ENCODE measurements around the gene PDCD2. TPM values are rescaled to one million over a fixed set of nuclear protein-coding genes. Genes with fewer than 3 reads are reported as not detected.
"Not testable (repeated sequence)": the region's sequence is repeated elsewhere in the genome, so short reads cannot be mapped to it uniquely, and the experiment has no call there.

Gene PDCD2
- total and polyA plus RNA-seq, 5 donors = 26.1 to 36.4 (median 30.3) TPM

DNA sequence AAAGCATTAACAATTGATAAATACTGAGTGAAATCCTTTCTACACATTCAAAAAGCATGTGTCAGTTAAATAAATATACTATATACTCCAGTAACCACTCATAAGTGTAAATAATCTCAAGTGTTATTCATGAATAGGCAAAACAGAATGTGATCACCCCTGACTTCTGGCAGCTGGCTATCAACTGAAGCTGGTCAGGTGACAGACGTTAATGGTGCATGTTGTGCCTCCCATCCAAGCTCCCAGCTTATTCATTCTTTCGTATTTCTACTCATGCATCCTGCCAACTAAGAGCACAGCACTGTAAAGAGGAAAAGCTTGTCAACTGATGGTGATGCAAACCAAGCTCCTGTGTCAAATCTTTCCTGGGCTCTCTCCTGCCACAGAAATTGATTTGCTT, 39.0 kb downstream of the PDCD2 start:
- ATAC-seq = no peak
- no peaks in the 10 kb centered on the region for H3K9me3 ChIP-seq (ENCODE audit: control insufficient read depth, low read length)
- DNase-seq = no peak
- H3K4me3 ChIP-seq (ENCODE audit: low read length) = no peak overlapping the region
- no peak overlapping the region for H3K27ac ChIP-seq (ENCODE audit: low read length)
- H3K27me3 ChIP-seq (ENCODE audit: control insufficient read depth, insufficient read depth) = no peaks in the 10 kb centered on the region
- intact Hi-C loops (cut with DNase I) = no loop called here
- WGBS = 15% methylated on average over 2 of the region's 2 CpGs
- H3K4me1 ChIP-seq (ENCODE audit: control insufficient read depth, insufficient read depth, low read length) = no peaks in the 10 kb centered on the region

DNA sequence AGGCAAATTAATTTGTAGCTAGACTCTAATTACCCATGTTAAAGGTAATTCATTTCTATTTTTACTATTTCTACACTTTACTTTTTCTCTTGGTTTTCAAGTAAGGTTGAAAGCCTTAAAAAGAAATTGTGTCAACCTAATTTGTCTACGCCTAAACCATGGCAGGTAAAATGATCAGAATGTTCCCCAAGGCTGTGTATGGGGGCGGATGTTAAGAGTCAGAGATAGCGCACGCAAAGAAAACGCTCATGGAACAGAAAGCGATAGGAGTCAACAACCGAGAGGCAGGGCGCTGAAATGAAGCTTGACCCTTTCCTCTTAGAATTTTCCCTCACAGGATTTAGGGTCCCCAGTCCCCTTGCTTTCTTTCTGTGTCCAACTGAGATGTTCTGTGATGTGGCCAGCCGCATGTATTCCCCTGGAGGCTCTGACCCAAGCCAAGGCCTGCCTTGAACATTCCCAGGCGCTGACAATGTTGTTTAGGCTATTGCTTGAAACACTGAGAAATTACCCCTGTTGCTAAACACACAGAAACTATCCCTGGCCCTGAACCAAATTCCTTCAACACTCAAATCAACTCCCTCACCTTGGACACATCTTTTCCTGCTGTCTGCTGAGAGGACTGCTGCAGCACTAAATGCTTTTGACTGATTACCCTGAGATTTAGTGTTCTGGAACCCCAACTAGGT, 42.3 kb downstream of the PDCD2 start:
- ATAC-seq = no peak
- no peak for DNase-seq
- no peaks in the 10 kb centered on the region for H3K4me1 ChIP-seq (ENCODE audit: control insufficient read depth, insufficient read depth, low read length)
- H3K27ac ChIP-seq (ENCODE audit: low read length) = no peak overlapping the region
- no peak overlapping the region for H3K4me3 ChIP-seq (ENCODE audit: low read length)
- H3K9me3 ChIP-seq (ENCODE audit: control insufficient read depth, low read length) = no peaks in the 10 kb centered on the region
- intact Hi-C loops (cut with DNase I) = no loop called here
- no peaks in the 10 kb centered on the region for H3K27me3 ChIP-seq (ENCODE audit: control insufficient read depth, insufficient read depth)
- WGBS = 86% methylated on average over 10 of the region's 10 CpGs

DNA sequence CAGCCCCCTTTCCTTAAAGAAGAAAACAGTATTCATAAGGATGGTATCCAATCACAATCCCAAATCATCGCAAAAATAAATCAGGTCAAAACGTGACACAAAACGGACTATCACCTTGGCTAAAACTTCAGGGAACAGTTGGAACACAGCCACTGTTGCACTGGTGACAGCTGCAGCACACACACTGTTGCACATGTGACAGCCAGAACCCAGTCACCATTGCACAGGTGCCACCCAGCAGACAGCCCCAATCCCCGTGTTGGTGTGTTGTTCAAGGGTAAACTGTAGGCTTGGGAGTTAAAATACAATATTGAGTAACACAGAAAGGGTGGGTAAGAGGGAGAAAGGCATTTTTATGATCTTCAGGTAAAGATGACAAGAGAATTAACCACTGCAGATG, 47.1 kb downstream of the PDCD2 start:
- Histone ChIP-seq H3K4me3 (ENCODE audit: low read length) (no peak overlapping the region), H3K9me3 (ENCODE audit: control insufficient read depth, low read length) (no peaks in the 10 kb centered on the region), H3K27me3 (ENCODE audit: control insufficient read depth, insufficient read depth) (no peaks in the 10 kb centered on the region), H3K27ac (ENCODE audit: low read length) (no peak overlapping the region), H3K4me1 (ENCODE audit: control insufficient read depth, insufficient read depth, low read length) (no peaks in the 10 kb centered on the region)
- WGBS = 76% methylated on average over 4 of the region's 4 CpGs
- DNase-seq (no peak), ATAC-seq (no peak)
- intact Hi-C loops (cut with DNase I) = loop anchor here in 1 of 4 donors (10.0 kb wide), 1 partner anchor 743 kb away; no protein-coding TSS in a partner anchor

DNA sequence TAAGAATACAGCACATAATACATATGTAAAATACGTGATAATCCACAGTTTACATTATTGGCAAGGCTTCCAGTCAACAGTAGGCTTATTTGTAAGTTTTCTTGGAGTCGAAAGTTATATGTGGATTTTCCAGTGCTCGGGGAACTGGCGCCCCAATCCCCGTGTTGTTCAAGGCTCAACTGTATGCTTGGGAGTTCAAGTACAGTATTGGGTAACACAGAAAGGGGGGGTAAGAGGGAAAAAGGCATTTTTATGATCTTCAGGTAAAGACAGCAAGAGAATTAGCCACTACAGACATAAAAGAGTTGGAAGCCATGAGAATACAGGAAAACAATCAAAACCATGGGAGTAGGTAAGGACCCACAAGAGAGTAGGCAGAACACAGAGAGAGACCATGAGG, 47.8 kb downstream of the PDCD2 start:
- Histone ChIP-seq H3K27me3 (ENCODE audit: control insufficient read depth, insufficient read depth) (no peaks in the 10 kb centered on the region), H3K27ac (ENCODE audit: low read length) (no peak overlapping the region), H3K4me1 (ENCODE audit: control insufficient read depth, insufficient read depth, low read length) (no peaks in the 10 kb centered on the region), H3K9me3 (ENCODE audit: control insufficient read depth, low read length) (no peaks in the 10 kb centered on the region), H3K4me3 (ENCODE audit: low read length) (no peak overlapping the region)
- DNase-seq = no peak
- 91% methylated on average over 5 of the region's 5 CpGs for WGBS
- ATAC-seq = no peak
- intact Hi-C loops (cut with DNase I) = loop anchor here in 1 of 4 donors (10.0 kb wide), 1 partner anchor 742 kb away; no protein-coding TSS in a partner anchor

DNA sequence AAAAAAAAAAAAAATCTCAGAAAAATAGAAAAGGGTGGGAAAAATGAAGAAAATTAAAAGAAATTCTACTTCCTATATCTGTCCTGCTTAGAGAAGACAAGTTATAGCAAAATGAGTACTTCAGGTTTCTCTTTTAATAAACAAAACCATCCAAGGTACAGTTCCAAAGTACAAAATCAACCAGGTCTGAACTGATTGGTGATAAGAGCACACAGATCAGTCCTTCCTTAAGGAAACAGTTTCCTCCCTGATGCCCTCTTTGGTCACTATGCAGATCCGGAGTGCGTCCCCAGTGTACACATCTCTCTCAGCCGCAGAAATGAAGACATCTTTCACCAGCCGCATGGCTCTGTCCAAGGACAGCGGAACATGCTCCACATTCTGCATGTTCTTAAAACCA, 49.4 kb downstream of the PDCD2 start:
- DNase-seq (no peak), ATAC-seq (peak in 1 of 2 donors; percentile 17)
- intact Hi-C loops (cut with DNase I) = loop anchor here in 1 of 4 donors (10.0 kb wide), 1 partner anchor 740 kb away; no protein-coding TSS in a partner anchor
- H3K9me3 ChIP-seq (ENCODE audit: control insufficient read depth, low read length) = no peaks in the 10 kb centered on the region
- H3K4me1 ChIP-seq (ENCODE audit: control insufficient read depth, insufficient read depth, low read length) = no peaks in the 10 kb centered on the region
- no peak overlapping the region for H3K27ac ChIP-seq (ENCODE audit: low read length)
- H3K4me3 ChIP-seq (ENCODE audit: low read length) = no peak overlapping the region
- 84% methylated on average over 5 of the region's 5 CpGs for WGBS
- H3K27me3 ChIP-seq (ENCODE audit: control insufficient read depth, insufficient read depth) = no peaks in the 10 kb centered on the region

DNA sequence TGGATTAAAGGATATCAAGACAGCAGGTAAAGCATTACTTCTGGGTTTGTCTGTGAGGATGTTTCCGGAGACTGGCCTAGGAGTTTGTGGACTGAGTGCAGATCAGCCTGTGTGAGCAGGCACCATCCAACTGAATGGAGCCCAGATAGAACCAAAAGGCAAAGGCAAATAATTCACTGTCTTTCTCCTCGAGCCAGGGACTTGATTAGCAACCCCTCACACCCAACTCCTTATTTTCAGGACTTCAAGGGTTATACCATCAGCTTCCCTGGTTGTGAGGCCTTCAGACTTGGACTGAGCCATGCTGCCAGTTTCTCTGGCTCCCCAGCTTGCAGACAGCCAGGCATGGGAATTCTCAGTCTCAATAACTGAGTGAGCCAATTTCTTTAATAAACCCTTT, 50.6 kb downstream of the PDCD2 start:
- WGBS = 74% methylated on average over 2 of the region's 2 CpGs
- Histone ChIP-seq H3K27ac (ENCODE audit: low read length) (no peak overlapping the region), H3K4me1 (ENCODE audit: control insufficient read depth, insufficient read depth, low read length) (no peaks in the 10 kb centered on the region), H3K4me3 (ENCODE audit: low read length) (no peak overlapping the region), H3K9me3 (ENCODE audit: control insufficient read depth, low read length) (no peaks in the 10 kb centered on the region), H3K27me3 (ENCODE audit: control insufficient read depth, insufficient read depth) (no peaks in the 10 kb centered on the region)
- DNase-seq (no peak), ATAC-seq (no peak)
- intact Hi-C loops (cut with DNase I) = loop anchor here in 2 of 4 donors (5.0 to 10.0 kb wide), 3 partner anchors 701 to 741 kb away; no protein-coding TSS in a partner anchor

DNA sequence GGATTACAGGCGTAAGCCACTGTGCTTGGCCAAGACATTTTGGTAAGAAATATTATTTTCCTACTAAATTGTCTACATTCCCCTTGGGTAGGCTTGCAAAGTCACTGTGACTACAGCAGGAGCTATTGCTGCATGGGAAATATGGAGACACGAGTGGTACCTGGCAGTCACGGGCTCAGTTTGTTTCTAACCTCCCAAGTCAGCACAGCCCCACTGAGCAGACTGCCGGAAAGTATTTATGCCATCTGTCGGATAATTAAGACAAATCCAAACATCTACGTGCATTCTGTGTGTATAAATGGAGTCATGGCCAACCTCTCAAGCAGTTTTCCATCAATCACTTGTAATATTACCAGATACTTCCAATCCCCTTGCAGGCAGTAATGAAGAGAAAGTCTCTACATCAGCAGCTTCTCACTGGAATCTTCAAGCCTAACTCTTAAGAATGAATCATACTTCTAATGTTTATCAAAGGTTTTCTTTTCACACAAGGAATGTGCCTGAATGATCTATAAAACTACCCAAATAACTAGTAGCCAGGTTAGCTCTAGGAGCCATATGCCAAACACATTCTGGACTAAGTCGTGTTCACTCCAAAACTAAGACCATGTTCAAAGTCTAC, 51.5 kb downstream of the PDCD2 start:
- no peaks in the 10 kb centered on the region for H3K4me1 ChIP-seq (ENCODE audit: control insufficient read depth, insufficient read depth, low read length)
- WGBS = 89% methylated on average over 7 of the region's 7 CpGs
- DNase-seq (no peak), ATAC-seq (no peak)
- H3K4me3 ChIP-seq (ENCODE audit: low read length) = no peak overlapping the region
- intact Hi-C loops (cut with DNase I) = loop anchor here in 2 of 4 donors (5.0 to 10.0 kb wide), 3 partner anchors 701 to 741 kb away; no protein-coding TSS in a partner anchor
- H3K27me3 ChIP-seq (ENCODE audit: control insufficient read depth, insufficient read depth) = no peaks in the 10 kb centered on the region
- no peaks in the 10 kb centered on the region for H3K9me3 ChIP-seq (ENCODE audit: control insufficient read depth, low read length)
- H3K27ac ChIP-seq (ENCODE audit: low read length) = no peak overlapping the region

DNA sequence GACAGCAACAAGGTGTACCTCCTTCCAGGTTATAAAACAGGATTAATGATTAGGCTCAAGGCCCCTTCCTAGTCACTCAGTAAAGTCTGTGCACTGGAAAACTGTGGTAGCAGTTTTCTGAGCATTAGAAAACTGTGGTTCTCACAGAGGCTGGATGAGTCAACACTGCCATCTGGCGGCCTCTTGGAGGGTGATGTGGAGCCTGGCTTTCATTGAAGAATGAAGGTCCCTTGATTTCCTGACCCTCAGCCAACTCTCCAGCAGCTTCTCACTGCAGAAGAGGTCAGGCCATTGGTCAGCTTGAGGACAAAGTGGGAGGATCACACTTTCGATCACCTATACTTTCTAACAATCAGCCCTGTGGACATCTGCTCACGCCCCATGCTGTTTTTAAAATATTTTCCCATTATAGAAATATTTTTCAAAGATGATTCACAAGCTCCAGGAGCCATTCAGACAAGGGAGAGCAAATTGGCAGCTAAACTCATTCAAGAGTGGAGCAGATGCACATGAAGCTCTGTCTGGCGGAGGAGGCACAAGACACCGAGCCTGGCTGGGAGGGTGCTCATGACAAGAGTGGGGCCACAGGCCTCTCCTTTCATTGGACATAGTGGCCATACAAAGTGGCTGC, 54.5 kb downstream of the PDCD2 start:
- Histone ChIP-seq H3K9me3 (ENCODE audit: control insufficient read depth, low read length) (no peaks in the 10 kb centered on the region), H3K27ac (ENCODE audit: low read length) (peak overlapping the region; percentile 11), H3K4me1 (ENCODE audit: control insufficient read depth, insufficient read depth, low read length) (no peaks in the 10 kb centered on the region), H3K27me3 (ENCODE audit: control insufficient read depth, insufficient read depth) (no peaks in the 10 kb centered on the region), H3K4me3 (ENCODE audit: low read length) (no peak overlapping the region)
- WGBS = 42% methylated on average over 5 of the region's 5 CpGs
- intact Hi-C loops (cut with DNase I) = loop anchor here (5.0 to 10.0 kb wide), 6 partner anchors 225 to 738 kb away; partner anchors contain the start of genes DLL1 (in 2 of the 4) and FAM120B (in 1 of the 4)
- ATAC-seq = peak; percentile 77 to 85
- DNase-seq = peak; percentile 78 to 92 (median 88)

DNA sequence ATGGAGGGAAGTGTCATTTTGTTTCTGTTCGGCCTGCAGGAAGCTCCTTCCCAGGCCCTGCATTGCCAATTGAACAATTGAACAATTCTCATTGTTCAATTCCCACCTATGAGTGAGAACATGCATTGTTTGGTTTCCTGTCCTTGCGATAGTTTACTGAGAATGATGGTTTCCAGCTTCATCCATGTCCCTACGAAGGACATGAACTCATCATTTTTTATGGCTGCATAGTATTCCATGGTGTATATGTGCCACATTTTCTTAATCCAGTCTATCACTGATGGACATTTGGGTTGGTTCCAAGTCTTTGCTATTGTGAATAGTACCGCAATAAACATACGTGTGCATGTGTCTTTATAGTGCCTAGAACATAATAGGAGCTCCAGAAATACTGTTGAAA, 56.4 kb downstream of the PDCD2 start:
- not testable (repeated sequence) for H3K27me3 ChIP-seq (ENCODE audit: control insufficient read depth, insufficient read depth); H3K9me3 ChIP-seq (ENCODE audit: control insufficient read depth, low read length); H3K4me3 ChIP-seq (ENCODE audit: low read length); DNase-seq; ATAC-seq; H3K27ac ChIP-seq (ENCODE audit: low read length); H3K4me1 ChIP-seq (ENCODE audit: control insufficient read depth, insufficient read depth, low read length)
- intact Hi-C loops (cut with DNase I) = loop anchor here (5.0 to 10.0 kb wide), 5 partner anchors 223 to 733 kb away; partner anchors contain the start of genes DLL1 (in 2 of the 4) and FAM120B (in 1 of the 4)
- WGBS = 80% methylated on average over 5 of the region's 5 CpGs

DNA sequence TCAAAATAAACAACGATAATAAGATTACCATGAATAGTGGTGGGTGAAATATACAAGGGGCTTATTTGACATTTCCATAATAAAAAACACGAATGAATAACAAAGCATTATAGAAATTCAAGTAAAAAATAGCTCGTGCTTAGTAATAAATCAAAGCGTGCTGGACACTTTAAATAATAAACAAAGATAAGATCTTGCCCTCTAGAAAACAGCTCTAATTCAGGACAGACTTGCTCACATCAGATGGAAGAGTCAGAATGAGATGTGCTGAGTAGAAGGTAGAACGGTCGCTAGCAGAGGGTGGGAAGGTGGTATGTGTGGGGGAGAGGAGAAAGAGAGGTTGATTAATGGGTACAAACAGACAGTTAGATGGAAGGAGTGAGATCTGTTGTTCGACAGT, 58.6 kb downstream of the PDCD2 start:
- H3K4me3 ChIP-seq (ENCODE audit: low read length) = no peak overlapping the region
- H3K27me3 ChIP-seq (ENCODE audit: control insufficient read depth, insufficient read depth) = no peaks in the 10 kb centered on the region
- H3K4me1 ChIP-seq (ENCODE audit: control insufficient read depth, insufficient read depth, low read length) = peaks cover 7% of the 10 kb centered on the region
- WGBS = 75% methylated on average over 7 of the region's 7 CpGs
- no peak overlapping the region for H3K27ac ChIP-seq (ENCODE audit: low read length)
- intact Hi-C loops (cut with DNase I) = loop anchor here (5.0 to 10.0 kb wide), 5 partner anchors 221 to 731 kb away; partner anchors contain the start of genes DLL1 (in 2 of the 4) and FAM120B (in 1 of the 4)
- no peak for ATAC-seq
- H3K9me3 ChIP-seq (ENCODE audit: control insufficient read depth, low read length) = no peaks in the 10 kb centered on the region
- no peak for DNase-seq

All from right cardiac atrium (tissue), 5 donors.